Dendritic cell treated with granulocyte-macrophage colony-stimulating factor and Interleukin-4, amounts not matched to agents 40 ng/mL and 50 ng/mL, for 4 days (primary cell): Measurements from ENCODE around the gene PBX4.

Experiments
- H3K27ac Mint-ChIP-seq: one replicate; pipeline ENCODE4 v1.8.0; 2022; ENCODE audit warnings: mild to moderate bottlenecking, mixed read lengths
- H3K27me3 Mint-ChIP-seq: one replicate; pipeline ENCODE4 v1.8.0; 2022; ENCODE audit warnings: mild to moderate bottlenecking, mixed read lengths
- H3K36me3 Mint-ChIP-seq: one replicate; pipeline ENCODE4 v1.8.0; 2022; ENCODE audit warnings: low read depth, mixed read lengths
- H3K4me1 Mint-ChIP-seq: one replicate; pipeline ENCODE4 v1.8.0; 2022; ENCODE audit warnings: low read depth, mixed read lengths
- H3K4me3 Mint-ChIP-seq: one replicate; pipeline ENCODE4 v1.8.0; 2022; ENCODE audit warnings: mild to moderate bottlenecking, moderate library complexity, mixed read lengths
- H3K9me3 Mint-ChIP-seq: one replicate; pipeline ENCODE4 v1.8.0; 2022; ENCODE audit warnings: mixed read lengths
- intact Hi-C: fragments of 100-400 bp; cut with micrococcal nuclease; formaldehyde crosslinking; loops from one replicate; pipeline ENCODE4 v1.15.0; 2022

The PBX4 gene

DNA sequence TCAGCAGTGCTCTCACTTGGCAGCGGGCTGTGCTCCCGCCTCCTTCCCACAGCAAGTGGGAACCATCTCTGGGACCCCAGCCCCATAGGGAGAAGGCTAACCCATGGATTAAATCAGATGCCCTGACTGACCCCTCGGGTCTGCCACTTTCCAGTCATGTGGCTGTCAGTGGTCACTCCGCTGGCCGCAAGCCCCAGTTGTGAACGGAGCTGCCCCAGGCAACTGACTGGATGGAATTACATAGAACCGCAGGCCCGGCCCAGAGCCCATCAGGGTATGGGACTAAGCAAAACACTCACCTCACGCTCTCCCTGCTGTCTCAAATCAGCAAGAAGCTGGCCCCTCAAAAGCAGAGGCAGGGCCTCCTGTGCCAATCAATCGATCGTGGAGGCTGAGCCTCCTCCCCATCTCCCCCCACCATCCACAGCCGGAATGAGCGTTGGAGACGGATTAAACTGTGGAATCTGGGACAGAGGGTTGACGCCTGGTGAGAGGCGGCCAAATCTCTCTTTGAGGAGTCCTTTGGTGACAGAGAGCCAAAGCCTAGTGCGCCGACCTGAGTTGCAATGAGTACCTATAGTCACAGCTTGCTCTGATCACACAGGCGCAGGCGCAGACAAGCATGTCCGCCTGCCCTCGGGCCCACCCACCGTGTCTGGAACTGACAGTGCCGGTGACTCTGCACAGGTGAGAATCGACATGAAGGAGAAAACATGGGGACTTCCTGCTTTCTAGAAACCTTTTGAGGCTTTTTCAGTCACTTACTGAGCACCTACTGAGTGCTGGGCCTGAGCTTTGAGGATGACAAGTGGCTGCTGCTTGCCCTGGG is 38.7 kb downstream of the PBX4 start:
- no peak overlapping the region for H3K4me3 Mint-ChIP-seq
- H3K4me1 Mint-ChIP-seq = peaks cover 7% of the 10 kb centered on the region
- no peaks in the 10 kb centered on the region for H3K9me3 Mint-ChIP-seq
- no peaks in the 10 kb centered on the region for H3K27me3 Mint-ChIP-seq
- intact Hi-C loops = no loop called here
- H3K27ac Mint-ChIP-seq = no peak overlapping the region
- H3K36me3 Mint-ChIP-seq = no peaks in the 10 kb centered on the region

- Mint-ChIP-seq H3K36me3 (no peaks in the 10 kb centered on the region), H3K27ac (no peak overlapping the region), H3K9me3 (no peaks in the 10 kb centered on the region), H3K4me3 (no peak overlapping the region), H3K4me1 (peaks cover 7% of the 10 kb centered on the region), H3K27me3 (no peaks in the 10 kb centered on the region)
- intact Hi-C loops = no loop called here
These were observed 40.2 kb downstream of the PBX4 start for GRCh38 chr19:19578252-19578651.

DNA sequence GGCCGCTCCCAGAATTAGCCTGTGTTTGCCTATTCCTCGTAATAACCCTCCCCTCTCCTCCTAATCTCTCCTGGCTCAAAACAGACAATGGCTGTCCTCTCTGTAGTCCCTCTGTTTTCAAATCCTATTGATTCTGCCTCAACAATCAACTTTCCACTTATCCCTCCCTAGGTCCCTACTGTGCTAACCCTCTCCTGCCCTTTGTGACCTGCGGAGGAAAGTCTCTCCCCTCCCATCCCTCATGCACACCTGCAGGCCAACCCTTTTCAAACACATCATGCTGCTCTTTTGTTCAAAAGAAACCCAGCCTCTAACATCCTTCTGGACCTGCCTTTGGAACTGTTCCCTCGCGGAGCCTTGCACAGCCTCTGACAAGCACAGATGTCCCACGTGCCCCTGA is 43.1 kb downstream of the PBX4 start:
- Mint-ChIP-seq H3K27ac (no peak overlapping the region), H3K4me1 (no peaks in the 10 kb centered on the region), H3K36me3 (no peaks in the 10 kb centered on the region), H3K27me3 (no peaks in the 10 kb centered on the region), H3K4me3 (no peak overlapping the region), H3K9me3 (no peaks in the 10 kb centered on the region)
- intact Hi-C loops = no loop called here

GRCh38 chr19:19571071-19571786 is 47.3 kb downstream of the PBX4 start:
- Mint-ChIP-seq H3K4me3 (no peak overlapping the region), H3K4me1 (no peaks in the 10 kb centered on the region), H3K9me3 (no peaks in the 10 kb centered on the region), H3K27me3 (no peaks in the 10 kb centered on the region), H3K27ac (no peak overlapping the region), H3K36me3 (no peaks in the 10 kb centered on the region)
- intact Hi-C loops = no loop called here

DNA sequence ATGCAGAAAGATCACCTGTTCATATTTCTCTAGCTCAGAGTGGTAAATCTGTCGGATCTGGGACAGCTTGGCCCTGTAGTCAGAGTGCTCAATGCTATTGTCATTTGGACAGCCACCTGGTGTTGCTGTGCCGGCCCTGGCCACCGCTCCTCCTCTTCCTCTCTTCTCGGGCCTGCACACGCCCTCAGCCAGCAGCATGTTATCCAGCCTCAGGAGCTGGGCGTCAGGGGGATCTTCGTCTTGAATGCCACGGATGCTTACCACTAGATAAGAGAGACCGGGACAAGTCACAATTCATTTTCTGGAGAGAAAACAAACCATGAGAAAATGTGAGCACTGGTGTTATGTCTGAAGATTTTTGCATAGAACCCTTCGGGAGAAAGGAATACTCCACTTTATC is 47.9 kb downstream of the PBX4 start:
- Mint-ChIP-seq H3K4me1 (no peaks in the 10 kb centered on the region), H3K36me3 (no peaks in the 10 kb centered on the region), H3K27ac (no peak overlapping the region), H3K27me3 (no peaks in the 10 kb centered on the region), H3K9me3 (no peaks in the 10 kb centered on the region), H3K4me3 (no peak overlapping the region)
- intact Hi-C loops = no loop called here

DNA sequence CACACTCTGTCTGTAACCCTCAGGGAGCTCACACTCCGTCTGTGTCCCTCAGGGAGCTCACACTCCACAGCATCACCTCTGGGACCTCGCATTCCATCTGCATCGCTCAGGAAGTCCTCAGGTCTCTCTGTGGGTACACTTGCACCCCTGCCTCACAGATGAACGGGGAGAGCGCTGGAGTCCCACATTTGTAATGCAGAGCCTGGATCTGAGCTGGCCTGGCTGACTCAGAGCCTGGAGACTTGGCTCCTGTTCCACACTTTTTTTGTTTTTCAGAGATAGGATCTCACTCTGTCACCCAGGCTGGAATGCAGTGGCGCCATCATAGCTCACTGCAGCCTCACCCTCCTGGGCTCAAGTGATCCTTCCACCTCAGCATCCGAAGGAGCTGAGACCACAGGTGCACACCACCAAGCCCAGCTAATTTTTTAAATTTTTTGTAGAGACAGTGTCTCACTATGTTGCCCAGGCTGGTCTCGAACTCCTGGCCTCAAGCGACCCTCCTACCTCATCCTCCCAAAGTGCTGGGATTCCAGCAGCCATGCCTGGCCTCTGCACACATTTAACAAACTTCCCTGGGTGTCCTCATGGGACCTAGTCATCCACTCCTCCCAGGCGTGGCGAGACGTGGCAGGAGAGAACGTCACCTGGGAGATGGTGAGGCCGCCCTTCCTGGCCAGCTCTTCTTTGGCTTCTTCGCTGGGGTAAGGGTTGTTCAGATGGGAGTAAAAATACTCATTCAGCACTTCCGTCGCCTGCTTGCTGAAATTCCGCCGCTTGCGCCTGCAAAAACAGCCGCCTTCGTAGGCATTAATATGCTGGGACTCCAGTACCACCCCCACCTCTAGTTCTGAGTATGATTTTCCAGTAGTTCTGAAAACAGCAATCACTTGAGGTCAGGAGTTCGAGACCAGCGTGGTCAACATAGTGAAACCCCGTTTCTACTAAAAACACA is 49.4 kb downstream of the PBX4 start:
- H3K36me3 Mint-ChIP-seq = no peaks in the 10 kb centered on the region
- H3K27ac Mint-ChIP-seq = no peak overlapping the region
- no peaks in the 10 kb centered on the region for H3K9me3 Mint-ChIP-seq
- intact Hi-C loops = no loop called here
- no peak overlapping the region for H3K4me3 Mint-ChIP-seq
- no peaks in the 10 kb centered on the region for H3K27me3 Mint-ChIP-seq
- H3K4me1 Mint-ChIP-seq = no peaks in the 10 kb centered on the region

GRCh38 chr19:19567391-19567790 is 51.1 kb downstream of the PBX4 start:
- Mint-ChIP-seq H3K4me1 (no peaks in the 10 kb centered on the region), H3K36me3 (no peaks in the 10 kb centered on the region), H3K9me3 (no peaks in the 10 kb centered on the region), H3K4me3 (no peak overlapping the region), H3K27me3 (no peaks in the 10 kb centered on the region), H3K27ac (no peak overlapping the region)
- intact Hi-C loops = no loop called here

- H3K27me3 Mint-ChIP-seq = no peaks in the 10 kb centered on the region
- intact Hi-C loops = no loop called here
- H3K4me1 Mint-ChIP-seq = no peaks in the 10 kb centered on the region
- no peaks in the 10 kb centered on the region for H3K36me3 Mint-ChIP-seq
- H3K9me3 Mint-ChIP-seq = no peaks in the 10 kb centered on the region
- H3K4me3 Mint-ChIP-seq = no peak overlapping the region
- no peak overlapping the region for H3K27ac Mint-ChIP-seq
These were observed 52.2 kb downstream of the PBX4 start for GRCh38 chr19:19566306-19566705.

DNA sequence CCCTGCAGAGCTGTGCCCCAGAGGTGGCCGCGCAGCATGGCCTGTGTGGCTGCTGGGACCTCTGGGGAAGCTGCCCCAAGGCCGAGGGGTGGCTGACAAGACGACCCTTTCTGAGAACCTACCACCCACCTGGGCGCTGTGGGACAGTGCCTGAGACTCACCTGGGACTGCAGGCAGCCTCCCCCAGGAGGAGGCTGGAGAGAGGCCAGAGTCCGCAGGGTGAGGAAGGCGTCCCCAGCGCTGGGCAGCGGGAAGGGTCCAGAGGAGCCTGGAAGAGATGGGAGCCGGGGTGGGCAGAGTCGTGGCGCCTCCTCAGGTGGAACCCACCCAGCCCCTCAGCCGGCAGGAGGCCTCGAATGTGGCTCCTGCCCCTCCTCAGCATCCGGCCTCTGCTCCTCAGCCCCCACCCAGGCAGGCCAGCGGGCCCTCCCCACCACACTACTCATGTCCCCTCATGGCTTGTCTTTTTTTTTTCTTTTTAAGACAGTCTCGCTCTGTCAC is 55.1 kb downstream of the PBX4 start:
- H3K4me1 Mint-ChIP-seq = no peaks in the 10 kb centered on the region
- H3K4me3 Mint-ChIP-seq = no peak overlapping the region
- no peaks in the 10 kb centered on the region for H3K9me3 Mint-ChIP-seq
- intact Hi-C loops = no loop called here
- H3K27me3 Mint-ChIP-seq = no peaks in the 10 kb centered on the region
- H3K36me3 Mint-ChIP-seq = no peaks in the 10 kb centered on the region
- no peak overlapping the region for H3K27ac Mint-ChIP-seq

- Mint-ChIP-seq H3K27me3 (no peaks in the 10 kb centered on the region), H3K4me3 (no peak overlapping the region), H3K4me1 (no peaks in the 10 kb centered on the region), H3K27ac (no peak overlapping the region), H3K36me3 (no peaks in the 10 kb centered on the region), H3K9me3 (no peaks in the 10 kb centered on the region)
- intact Hi-C loops = no loop called here
These were observed 55.7 kb downstream of the PBX4 start for GRCh38 chr19:19562665-19563347.

DNA sequence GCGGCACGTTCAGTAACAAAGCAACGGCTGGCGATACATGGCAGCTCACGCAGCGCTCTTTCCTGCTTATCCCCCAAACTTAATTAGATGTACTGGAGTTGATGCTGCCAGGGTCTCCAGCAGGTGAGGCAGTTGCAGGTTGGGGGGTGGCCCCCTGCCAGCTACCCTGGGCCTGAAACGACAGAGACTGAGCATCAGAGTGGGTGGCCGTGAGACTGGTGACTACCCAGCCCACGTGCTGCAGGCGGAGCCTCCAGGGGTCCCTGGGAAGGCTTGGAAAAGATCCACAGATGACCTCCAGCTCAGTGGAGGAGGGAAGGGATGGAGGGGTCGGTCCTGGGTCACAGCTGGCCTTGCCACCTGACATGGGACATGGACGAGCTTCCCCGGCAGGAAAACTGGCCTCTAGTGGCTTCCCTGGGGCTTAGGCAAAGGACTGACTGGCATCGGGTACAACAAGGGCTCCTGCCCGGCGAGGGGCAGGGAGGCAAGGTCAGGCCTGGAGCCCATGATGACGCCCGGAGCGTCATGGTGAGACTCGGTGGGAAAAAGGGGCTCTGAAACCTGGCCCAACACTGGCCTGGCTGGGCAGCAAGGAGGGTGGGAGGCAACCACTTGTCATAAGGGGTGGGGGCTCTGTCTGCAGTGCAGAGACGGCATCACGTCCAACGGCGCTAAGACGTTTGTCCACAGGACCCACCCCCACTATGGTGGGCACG is 56.4 kb downstream of the PBX4 start:
- Mint-ChIP-seq H3K9me3 (no peaks in the 10 kb centered on the region), H3K4me3 (no peak overlapping the region), H3K27me3 (no peaks in the 10 kb centered on the region), H3K36me3 (no peaks in the 10 kb centered on the region), H3K4me1 (no peaks in the 10 kb centered on the region), H3K27ac (no peak overlapping the region)
- intact Hi-C loops = no loop called here

GRCh38 chr19:19559931-19560330 is 58.6 kb downstream of the PBX4 start:
- no peak overlapping the region for H3K27ac Mint-ChIP-seq
- H3K9me3 Mint-ChIP-seq = no peaks in the 10 kb centered on the region
- no peak overlapping the region for H3K4me3 Mint-ChIP-seq
- H3K27me3 Mint-ChIP-seq = no peaks in the 10 kb centered on the region
- no peaks in the 10 kb centered on the region for H3K36me3 Mint-ChIP-seq
- intact Hi-C loops = no loop called here
- no peaks in the 10 kb centered on the region for H3K4me1 Mint-ChIP-seq

- Mint-ChIP-seq H3K27ac (no peak overlapping the region), H3K9me3 (no peaks in the 10 kb centered on the region), H3K4me3 (no peak overlapping the region), H3K27me3 (no peaks in the 10 kb centered on the region), H3K4me1 (no peaks in the 10 kb centered on the region), H3K36me3 (no peaks in the 10 kb centered on the region)
- intact Hi-C loops = no loop called here
These were observed 59.9 kb downstream of the PBX4 start for GRCh38 chr19:19558636-19559035.
